ENCODE data around the gene DNAL4.

The DNAL4 gene

DNA sequence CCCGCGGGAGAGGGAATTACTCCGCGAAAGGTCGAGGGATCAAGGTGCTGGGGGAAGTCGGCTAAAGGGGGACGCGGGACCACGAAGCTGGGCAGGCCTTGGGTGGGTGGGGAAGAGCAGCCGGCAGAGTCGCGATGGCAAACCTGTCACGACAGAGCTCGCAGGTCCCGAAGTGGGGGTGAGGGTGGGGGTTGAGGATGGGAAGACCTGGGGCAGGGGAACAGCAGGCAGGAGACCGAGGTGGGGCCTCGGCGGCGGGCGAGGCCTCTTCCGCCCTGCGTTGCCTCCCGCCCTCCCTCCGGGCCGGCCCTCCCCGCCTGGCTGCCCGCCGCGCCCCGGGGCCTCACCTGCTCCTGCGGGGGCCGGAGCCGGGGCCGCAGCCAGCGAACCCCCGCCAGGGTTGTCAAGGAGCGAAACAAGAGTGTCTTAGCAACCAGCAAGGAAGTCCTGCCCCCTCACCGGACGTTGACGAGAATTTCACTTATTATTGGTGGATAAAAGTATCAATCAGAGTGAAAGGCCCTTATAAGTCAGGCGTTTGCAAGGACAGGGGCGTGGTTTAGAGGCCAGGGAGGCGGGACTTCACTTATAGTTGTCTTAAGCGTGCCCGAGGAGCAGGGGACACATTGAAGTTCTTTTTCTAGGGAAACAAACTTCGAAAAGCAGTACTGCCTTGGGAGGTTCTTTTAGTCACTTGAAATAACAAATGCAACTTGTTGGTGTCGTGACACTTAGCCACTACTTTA, at the start of gene DNAL4:
Gene DNAL4 (minus strand): TSS at position 423 of the 746 bp plus-strand sequence. CDS start 11,412 bp downstream, outside the sequence.
- TF ChIP-seq, protein P1, sequence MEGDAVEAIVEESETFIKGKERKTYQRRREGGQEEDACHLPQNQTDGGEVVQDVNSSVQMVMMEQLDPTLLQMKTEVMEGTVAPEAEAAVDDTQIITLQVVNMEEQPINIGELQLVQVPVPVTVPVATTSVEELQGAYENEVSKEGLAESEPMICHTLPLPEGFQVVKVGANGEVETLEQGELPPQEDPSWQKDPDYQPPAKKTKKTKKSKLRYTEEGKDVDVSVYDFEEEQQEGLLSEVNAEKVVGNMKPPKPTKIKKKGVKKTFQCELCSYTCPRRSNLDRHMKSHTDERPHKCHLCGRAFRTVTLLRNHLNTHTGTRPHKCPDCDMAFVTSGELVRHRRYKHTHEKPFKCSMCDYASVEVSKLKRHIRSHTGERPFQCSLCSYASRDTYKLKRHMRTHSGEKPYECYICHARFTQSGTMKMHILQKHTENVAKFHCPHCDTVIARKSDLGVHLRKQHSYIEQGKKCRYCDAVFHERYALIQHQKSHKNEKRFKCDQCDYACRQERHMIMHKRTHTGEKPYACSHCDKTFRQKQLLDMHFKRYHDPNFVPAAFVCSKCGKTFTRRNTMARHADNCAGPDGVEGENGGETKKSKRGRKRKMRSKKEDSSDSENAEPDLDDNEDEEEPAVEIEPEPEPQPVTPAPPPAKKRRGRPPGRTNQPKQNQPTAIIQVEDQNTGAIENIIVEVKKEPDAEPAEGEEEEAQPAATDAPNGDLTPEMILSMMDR (IDR thresholded peaks at IDR 0.05): peak; percentile 25
- Histone ChIP-seq H3K27me3 (peaks cover 38% of the 10 kb centered on the region), H3K9me3 (no peaks in the 10 kb centered on the region), H3K27ac (peak within 1 kb of the TSS; percentile 72), H3K4me1 (ENCODE audit: control insufficient read depth in 1 of 2, insufficient read depth in 1 of 2, low read depth in 1 of 2, low read length in 1 of 2) (peaks cover 10 to 14% of the 10 kb centered on the region in 2 experiments), H3K4me3 (ENCODE audit: low read depth in 1 of 2, low read length in 1 of 2) (peak within 1 kb of the TSS; percentile 68 to 78), H3K36me3 (peaks cover 11% of the 10 kb centered on the region)

GRCh38 chr22:38843201-38843656, 49.3 kb upstream of the DNAL4 start:
- TF ChIP-seq, protein P1 (IDR thresholded peaks at IDR 0.05): no peak
- Histone ChIP-seq H3K27ac (no peak overlapping the region), H3K4me3 (ENCODE audit: low read depth in 1 of 2, low read length in 1 of 2) (peak overlapping the region in 1 of 2 experiments; percentile 5), H3K9me3 (no peaks in the 10 kb centered on the region), H3K36me3 (no peaks in the 10 kb centered on the region), H3K4me1 (ENCODE audit: control insufficient read depth in 1 of 2, insufficient read depth in 1 of 2, low read depth in 1 of 2, low read length in 1 of 2) (peaks cover 4 to 17% of the 10 kb centered on the region in 2 experiments), H3K27me3 (peaks cover 97% of the 10 kb centered on the region)

GRCh38 chr22:38842512-38843200, 48.7 kb upstream of the DNAL4 start:
- Histone ChIP-seq H3K9me3 (no peaks in the 10 kb centered on the region), H3K27me3 (peaks cover 97% of the 10 kb centered on the region), H3K4me3 (ENCODE audit: low read depth in 1 of 2, low read length in 1 of 2) (no peak overlapping the region), H3K36me3 (no peaks in the 10 kb centered on the region), H3K27ac (no peak overlapping the region), H3K4me1 (ENCODE audit: control insufficient read depth in 1 of 2, insufficient read depth in 1 of 2, low read depth in 1 of 2, low read length in 1 of 2) (peaks cover 4 to 17% of the 10 kb centered on the region in 2 experiments)
- TF ChIP-seq, protein P1 (IDR thresholded peaks at IDR 0.05): no peak

GRCh38 chr22:38841635-38842034, 47.7 kb upstream of the DNAL4 start:
- Histone ChIP-seq H3K27ac (no peak overlapping the region), H3K9me3 (no peaks in the 10 kb centered on the region), H3K4me3 (ENCODE audit: low read depth in 1 of 2, low read length in 1 of 2) (no peak overlapping the region), H3K27me3 (peaks cover 95% of the 10 kb centered on the region), H3K4me1 (ENCODE audit: control insufficient read depth in 1 of 2, insufficient read depth in 1 of 2, low read depth in 1 of 2, low read length in 1 of 2) (peaks cover 4 to 17% of the 10 kb centered on the region in 2 experiments), H3K36me3 (no peaks in the 10 kb centered on the region)
- TF ChIP-seq, protein P1 (IDR thresholded peaks at IDR 0.05): no peak

- H3K4me1 ChIP-seq (ENCODE audit: control insufficient read depth in 1 of 2, insufficient read depth in 1 of 2, low read depth in 1 of 2, low read length in 1 of 2): peaks cover 4 to 17% of the 10 kb centered on the region in 2 experiments
- H3K9me3 ChIP-seq: no peaks in the 10 kb centered on the region
- no peak overlapping the region for H3K27ac ChIP-seq
- H3K36me3 ChIP-seq: no peaks in the 10 kb centered on the region
- H3K27me3 ChIP-seq: peaks cover 91% of the 10 kb centered on the region
- TF ChIP-seq, protein P1 (IDR thresholded peaks at IDR 0.05): no peak
- no peak overlapping the region for H3K4me3 ChIP-seq (ENCODE audit: low read depth in 1 of 2, low read length in 1 of 2)
Measured at GRCh38 chr22:38841211-38841610, 47.3 kb upstream of the DNAL4 start.

Measured in neutrophil (primary cell).